ENCODE results near the gene SELENOF.
"Not testable (repeated sequence)": the region's sequence is repeated elsewhere in the genome, so short reads cannot be mapped to it uniquely, and the experiment has no call there.

Gene SELENOF

DNA sequence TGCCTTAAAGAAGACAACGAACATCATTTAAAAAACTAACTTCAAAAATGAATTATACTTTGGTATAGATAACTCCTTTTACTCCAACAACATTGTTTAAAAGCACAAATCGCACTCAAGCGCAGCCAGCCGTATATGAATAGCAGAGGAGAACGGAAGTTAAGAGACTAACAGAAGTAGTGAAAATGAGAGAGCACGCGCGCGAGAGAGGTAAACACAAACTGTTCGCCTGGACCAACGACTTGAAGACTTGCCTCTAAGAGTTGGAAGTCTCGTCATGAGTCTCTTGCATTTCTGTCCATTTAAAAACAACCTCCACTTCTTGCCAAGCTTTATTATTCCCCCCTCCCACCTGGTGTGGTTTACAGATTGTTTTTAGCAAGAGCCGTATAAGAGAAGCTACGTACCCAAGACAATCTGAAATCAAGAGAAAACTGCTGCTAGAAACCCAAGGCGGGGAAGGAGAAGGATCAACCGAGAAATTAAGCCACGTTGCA is 479 bp downstream of the SELENOF start:
- TF ChIP-seq, protein P1, sequence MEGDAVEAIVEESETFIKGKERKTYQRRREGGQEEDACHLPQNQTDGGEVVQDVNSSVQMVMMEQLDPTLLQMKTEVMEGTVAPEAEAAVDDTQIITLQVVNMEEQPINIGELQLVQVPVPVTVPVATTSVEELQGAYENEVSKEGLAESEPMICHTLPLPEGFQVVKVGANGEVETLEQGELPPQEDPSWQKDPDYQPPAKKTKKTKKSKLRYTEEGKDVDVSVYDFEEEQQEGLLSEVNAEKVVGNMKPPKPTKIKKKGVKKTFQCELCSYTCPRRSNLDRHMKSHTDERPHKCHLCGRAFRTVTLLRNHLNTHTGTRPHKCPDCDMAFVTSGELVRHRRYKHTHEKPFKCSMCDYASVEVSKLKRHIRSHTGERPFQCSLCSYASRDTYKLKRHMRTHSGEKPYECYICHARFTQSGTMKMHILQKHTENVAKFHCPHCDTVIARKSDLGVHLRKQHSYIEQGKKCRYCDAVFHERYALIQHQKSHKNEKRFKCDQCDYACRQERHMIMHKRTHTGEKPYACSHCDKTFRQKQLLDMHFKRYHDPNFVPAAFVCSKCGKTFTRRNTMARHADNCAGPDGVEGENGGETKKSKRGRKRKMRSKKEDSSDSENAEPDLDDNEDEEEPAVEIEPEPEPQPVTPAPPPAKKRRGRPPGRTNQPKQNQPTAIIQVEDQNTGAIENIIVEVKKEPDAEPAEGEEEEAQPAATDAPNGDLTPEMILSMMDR (IDR thresholded peaks at IDR 0.05; ENCODE audit: low read length, missing control alignments) = no peak
- peak overlapping the region; percentile 91 for H3K4me3 ChIP-seq (replicated peaks; ENCODE audit: low read depth, low read length)
- DNase-seq (ENCODE audit: low read depth) = peak; percentile 46

DNA sequence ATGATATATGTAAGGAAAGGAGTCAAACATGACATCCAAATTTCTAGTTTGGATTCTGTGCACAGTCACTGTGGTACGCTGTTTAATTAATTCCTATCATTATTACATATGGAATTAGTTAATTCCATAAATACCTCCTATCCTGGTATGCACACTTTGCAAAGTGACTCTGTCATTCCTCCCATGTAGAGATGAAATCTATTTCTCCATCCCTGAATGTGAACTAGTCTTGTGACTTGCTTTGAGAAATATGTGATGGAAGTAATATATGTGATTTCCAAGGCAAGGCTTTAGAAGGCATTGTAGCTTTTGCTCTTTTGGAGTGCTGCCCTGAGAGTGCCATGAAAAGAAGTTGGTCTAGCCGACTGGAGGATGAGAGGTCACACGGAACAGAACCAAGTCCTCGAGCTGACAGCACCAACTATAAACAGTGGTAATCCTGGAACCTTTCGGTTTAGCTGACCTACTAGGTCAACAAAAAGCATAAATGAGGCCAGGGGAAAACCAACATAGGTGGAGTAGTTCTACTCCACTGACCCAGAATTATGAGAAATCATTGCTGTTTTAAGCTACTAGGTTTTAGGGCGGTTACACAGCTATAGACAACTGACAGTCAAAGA is 1.5 kb downstream of the SELENOF start:
- TF ChIP-seq, protein P1 (IDR thresholded peaks at IDR 0.05; ENCODE audit: low read length, missing control alignments) = no peak
- peak overlapping the region; percentile 91 for H3K4me3 ChIP-seq (replicated peaks; ENCODE audit: low read depth, low read length)
- peak; percentile 11 for DNase-seq (ENCODE audit: low read depth)

DNA sequence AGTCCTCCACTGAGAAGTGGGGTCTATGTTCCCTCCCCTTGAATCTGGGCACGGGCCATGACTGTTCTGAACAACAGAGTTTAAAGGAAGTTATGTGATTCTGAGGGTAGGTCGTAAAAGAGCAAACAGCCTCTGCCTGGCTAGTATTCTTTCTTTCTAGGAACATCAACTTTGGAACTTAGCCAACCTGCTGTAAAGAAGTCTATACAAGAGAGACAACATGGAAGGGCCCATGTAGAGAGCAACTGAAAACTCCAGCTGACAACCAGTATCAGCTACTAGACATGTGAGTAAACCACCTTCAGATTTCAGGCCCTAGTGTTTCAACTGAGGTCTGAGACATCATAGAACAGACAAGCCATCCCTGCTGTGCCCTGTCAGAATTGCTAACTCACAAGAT is 7.5 kb downstream of the SELENOF start:
- DNase-seq (ENCODE audit: low read depth) = peak; percentile 42
- no peak overlapping the region for H3K4me3 ChIP-seq (replicated peaks; ENCODE audit: low read depth, low read length)
- TF ChIP-seq, protein P1 (IDR thresholded peaks at IDR 0.05; ENCODE audit: low read length, missing control alignments) = no peak

DNA sequence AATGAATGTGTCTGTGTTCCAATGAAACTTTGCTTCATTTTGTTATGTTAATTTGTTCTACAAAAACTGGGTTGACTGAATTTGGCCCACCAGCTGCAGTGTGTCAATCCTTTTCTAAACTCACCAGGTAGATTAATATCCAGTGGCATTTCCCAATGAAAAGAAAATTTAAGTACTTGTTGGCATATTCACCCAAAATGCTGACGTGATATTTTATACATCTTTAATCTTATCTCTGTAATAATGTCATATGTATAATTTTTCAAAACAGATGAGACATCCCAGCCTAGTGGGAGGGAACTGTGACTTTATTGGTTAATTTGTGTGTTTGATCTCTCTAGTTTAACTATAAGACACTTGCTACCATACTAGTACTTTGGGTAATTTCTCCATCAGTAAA is 8.1 kb downstream of the SELENOF start:
- no peak overlapping the region for H3K4me3 ChIP-seq (replicated peaks; ENCODE audit: low read depth, low read length)
- TF ChIP-seq, protein P1 (IDR thresholded peaks at IDR 0.05; ENCODE audit: low read length, missing control alignments) = no peak
- DNase-seq (ENCODE audit: low read depth) = no peak

DNA sequence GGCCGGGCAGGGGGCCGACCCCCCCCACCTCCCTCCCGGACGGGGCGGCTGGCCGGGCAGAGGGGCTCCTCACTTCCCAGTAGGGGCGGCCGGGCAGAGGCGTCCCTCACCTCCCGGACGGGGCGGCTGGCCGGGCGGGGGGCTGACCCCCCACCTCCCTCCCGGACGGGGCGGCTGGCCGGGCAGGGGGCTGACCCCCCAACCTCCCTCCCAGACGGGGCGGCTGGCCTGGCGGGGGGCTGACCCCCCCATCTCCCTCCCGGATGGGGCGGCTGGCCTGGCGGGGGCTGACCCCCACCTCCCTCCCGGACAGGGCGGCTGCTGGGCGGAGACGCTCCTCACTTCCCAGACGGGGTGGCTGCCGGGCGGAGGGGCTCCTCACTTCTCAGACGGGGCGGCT is 14.5 kb downstream of the SELENOF start:
- DNase-seq (ENCODE audit: low read depth); H3K4me3 ChIP-seq (replicated peaks; ENCODE audit: low read depth, low read length): not testable (repeated sequence)

DNA sequence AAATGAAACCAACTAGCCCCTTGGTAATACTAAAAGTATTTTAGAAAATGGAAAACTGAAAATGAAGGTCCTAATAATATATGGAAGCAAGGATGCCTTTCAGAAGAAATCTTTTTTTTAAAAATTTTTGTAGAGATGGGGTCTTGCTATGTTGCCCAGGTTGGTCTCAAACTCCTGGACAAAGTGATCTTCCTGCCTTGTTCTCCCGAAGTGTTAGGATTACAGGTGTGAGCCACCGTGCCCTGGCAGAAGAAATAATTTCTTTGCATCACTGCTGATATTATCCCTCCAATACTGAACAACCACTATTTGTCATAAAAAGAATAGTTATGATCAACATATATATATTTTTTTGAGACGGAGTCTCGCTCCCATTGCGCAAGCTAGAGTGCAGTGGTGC is 25.6 kb downstream of the SELENOF start:
- H3K4me3 ChIP-seq (replicated peaks; ENCODE audit: low read depth, low read length) = no peak overlapping the region
- TF ChIP-seq, protein P1 (IDR thresholded peaks at IDR 0.05; ENCODE audit: low read length, missing control alignments) = no peak
- DNase-seq (ENCODE audit: low read depth) = no peak

DNA sequence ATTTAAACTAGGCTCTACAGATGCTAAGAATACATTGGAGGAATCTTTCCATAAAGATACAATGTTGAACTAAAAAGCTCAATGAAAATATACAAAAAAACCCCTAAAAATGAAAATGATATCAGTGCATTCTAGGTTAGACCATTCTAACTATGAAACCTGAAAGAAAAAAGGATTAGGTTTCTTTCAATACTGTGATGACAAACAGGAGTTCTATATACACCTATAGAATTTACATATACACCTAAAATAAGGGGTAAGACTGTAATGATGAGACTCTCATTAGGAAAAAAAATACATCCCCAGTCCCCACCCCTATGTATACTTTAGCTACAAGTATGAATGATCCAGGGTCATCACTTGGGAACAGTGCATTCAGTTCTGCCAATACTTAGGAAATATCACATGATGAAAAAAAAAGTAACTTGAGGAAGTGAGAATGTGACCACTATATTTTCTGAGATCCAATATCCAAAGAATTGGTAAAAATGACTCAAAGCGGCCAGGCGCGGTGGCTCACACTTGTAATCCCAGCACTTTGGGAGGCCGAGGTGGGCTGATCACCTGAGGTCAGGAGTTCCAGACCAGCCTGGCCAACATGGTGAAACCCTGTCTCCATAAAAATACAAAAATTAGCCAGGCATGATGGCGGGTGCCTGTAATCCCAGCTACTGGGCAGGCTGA is 26.3 kb downstream of the SELENOF start:
- no peak for DNase-seq (ENCODE audit: low read depth)
- no peak overlapping the region for H3K4me3 ChIP-seq (replicated peaks; ENCODE audit: low read depth, low read length)
- TF ChIP-seq, protein P1 (IDR thresholded peaks at IDR 0.05; ENCODE audit: low read length, missing control alignments) = no peak
